Activated naive CD8-positive, alpha-beta T cell treated with anti-CD3 and anti-CD28 coated beads, Interleukin-2, amount 50 U/mL, for 24 hours (primary cell): ENCODE measurements around the gene SLC8A1.

Experiments used
- ATAC-seq: fragments of 150-1000 bp; cut with Tn5 transposase; one replicate; pipeline ENCODE4 v1.10.0; 2021
- DNase-seq: peaks from one replicate; pipeline ENCODE4 v3.0.0; 2021
- H3K27ac Mint-ChIP-seq: one replicate; pipeline ENCODE4 v1.8.0; 2021; ENCODE audit warnings: mild to moderate bottlenecking, mixed read lengths
- H3K27me3 Mint-ChIP-seq: one replicate; pipeline ENCODE4 v1.8.0; 2021; ENCODE audit warnings: mixed read lengths
- H3K36me3 Mint-ChIP-seq: one replicate; pipeline ENCODE4 v1.8.0; 2021; ENCODE audit warnings: low read depth, mixed read lengths
- H3K4me1 Mint-ChIP-seq: one replicate; pipeline ENCODE4 v1.8.0; 2021; ENCODE audit warnings: mixed read lengths
- H3K4me3 Mint-ChIP-seq: one replicate; pipeline ENCODE4 v1.8.0; 2021; ENCODE audit warnings: mild to moderate bottlenecking, moderate library complexity, mixed read lengths
- H3K9me3 Mint-ChIP-seq: one replicate; pipeline ENCODE4 v1.8.0; 2021; ENCODE audit warnings: mixed read lengths

SLC8A1 gene

DNA sequence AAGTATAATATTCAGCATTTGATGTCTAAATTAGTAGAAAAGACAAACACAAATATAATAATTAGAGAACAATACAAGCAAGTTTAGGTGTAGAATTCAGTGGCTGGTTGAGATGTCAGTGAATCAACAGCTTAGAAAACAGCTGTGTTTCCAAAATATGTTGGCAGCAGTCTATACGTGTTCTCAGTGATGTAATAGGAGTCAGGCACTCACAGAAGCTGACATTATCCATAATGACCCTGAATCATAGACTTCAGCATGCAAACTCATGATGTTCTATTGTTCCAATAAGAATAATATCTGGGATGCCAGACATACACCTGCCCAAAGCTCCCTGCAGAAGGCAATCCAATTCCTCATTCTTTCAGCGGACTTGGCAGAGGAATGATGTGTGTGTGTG is 164.7 kb downstream of the SLC8A1 start:
- Mint-ChIP-seq H3K36me3 (no peaks in the 10 kb centered on the region), H3K9me3 (no peaks in the 10 kb centered on the region), H3K4me3 (no peak overlapping the region), H3K27ac (no peak overlapping the region), H3K4me1 (peaks cover 4% of the 10 kb centered on the region), H3K27me3 (no peaks in the 10 kb centered on the region)
- DNase-seq, result no peak
- no peak for ATAC-seq

DNA sequence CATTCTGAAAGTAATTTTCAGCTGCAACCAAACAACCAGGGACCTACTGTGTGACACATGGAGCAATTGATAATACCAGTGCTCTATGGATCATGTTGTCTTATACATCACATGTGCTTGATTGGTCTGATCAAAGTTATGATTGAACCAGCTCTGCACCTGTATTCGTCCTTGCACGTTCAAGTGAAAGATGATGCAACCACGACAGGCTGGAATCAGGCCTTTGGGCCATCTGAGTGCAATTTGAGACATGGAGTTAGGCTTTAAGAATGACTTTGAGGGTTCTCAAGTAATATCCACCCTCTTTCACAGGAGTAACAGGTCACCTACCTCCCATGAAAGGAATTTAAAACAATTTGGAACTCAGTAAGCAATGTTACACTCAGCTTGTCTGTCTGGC is 165.2 kb downstream of the SLC8A1 start:
- H3K27me3 Mint-ChIP-seq, result no peaks in the 10 kb centered on the region
- H3K9me3 Mint-ChIP-seq, result no peaks in the 10 kb centered on the region
- DNase-seq (no peak), ATAC-seq (no peak)
- no peak overlapping the region for H3K27ac Mint-ChIP-seq
- no peaks in the 10 kb centered on the region for H3K36me3 Mint-ChIP-seq
- H3K4me3 Mint-ChIP-seq, result no peak overlapping the region
- peaks cover 4% of the 10 kb centered on the region for H3K4me1 Mint-ChIP-seq

DNA sequence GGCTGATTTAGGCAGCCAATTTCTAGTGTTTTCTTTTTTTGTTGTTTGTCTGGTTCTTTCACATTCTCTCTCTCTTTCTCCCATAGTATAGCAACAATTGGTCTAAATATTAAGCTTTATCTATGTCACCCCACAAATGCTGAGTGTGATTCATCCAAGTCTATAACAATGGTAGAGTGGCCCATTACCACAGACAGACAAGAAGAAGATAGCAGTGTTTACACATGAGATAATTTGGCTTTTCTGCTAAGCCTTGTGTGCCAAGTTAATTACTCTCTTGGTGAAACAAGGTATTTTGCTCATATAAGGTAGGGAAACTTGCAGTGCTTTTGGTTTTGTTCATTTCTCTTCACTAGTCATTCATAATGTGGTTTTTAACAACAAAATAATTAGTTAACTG is 166.5 kb downstream of the SLC8A1 start:
- no peak for DNase-seq
- ATAC-seq, result no peak
- no peak overlapping the region for H3K27ac Mint-ChIP-seq

DNA sequence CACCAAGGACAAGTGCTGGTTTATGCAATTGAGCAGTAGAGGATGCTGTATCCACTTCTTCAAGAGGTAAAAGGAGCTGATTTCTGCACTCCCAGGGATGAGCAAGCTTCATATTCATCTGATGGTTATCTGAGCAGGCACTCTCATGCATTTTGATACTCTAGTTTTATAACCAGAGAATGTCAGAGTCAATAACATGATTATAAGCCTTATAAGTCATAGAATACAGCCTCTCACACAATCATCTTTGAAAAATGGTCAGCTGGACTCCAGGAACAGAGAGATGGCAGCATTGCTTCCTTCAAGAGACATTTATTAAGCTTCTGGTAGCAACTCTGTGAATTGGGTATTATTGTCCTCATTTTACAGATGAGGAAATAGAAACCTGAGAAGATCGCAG is 167.1 kb downstream of the SLC8A1 start:
- DNase-seq (no peak), ATAC-seq (no peak)
- Mint-ChIP-seq H3K9me3 (no peaks in the 10 kb centered on the region), H3K4me3 (no peak overlapping the region), H3K27ac (no peak overlapping the region), H3K36me3 (no peaks in the 10 kb centered on the region), H3K27me3 (no peaks in the 10 kb centered on the region), H3K4me1 (peaks cover under 1% of the 10 kb centered on the region)

More for the DNA sequence above, 166.5 kb downstream of the SLC8A1 start:
- H3K9me3 Mint-ChIP-seq, result no peaks in the 10 kb centered on the region
- H3K4me1 Mint-ChIP-seq, result peaks cover 4% of the 10 kb centered on the region
- no peaks in the 10 kb centered on the region for H3K36me3 Mint-ChIP-seq
- no peaks in the 10 kb centered on the region for H3K27me3 Mint-ChIP-seq
- H3K4me3 Mint-ChIP-seq, result no peak overlapping the region

DNA sequence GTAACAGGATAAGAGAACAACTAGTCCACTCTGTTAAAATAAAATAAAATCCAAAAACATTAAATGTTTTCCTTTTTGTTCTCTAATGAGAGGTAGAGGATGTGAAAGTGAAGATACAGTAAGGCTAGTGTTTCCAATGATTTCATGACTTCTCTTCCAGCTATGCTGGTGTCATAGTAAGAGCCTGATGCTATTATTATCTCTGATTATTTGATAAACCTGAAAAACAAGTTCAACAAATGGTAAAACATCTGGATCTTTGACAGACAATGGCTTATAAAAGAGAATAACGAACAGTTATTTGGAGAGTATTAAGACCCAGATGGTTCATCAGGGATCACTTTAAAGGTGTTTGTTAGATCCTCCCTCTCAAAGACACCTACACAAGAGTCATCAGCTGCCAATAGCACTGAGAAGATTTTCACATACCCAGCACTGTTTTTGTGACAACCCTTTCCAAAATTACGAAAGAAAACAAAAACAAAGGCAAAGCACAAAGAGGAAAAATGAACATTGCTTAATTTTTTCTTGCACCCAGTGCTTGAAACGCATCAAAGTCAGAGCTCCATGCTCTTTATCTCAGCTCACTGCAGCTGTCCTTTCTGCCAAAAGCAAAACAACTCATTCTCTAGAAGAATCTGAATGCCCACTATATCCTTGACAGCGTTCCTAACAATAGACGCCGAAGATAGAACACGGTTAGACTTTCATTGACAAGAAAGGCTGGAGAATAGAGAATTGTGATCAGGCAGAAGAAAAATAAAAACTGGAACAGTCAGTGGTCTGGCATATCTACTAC is 168.6 kb downstream of the SLC8A1 start:
- Mint-ChIP-seq H3K4me3 (no peak overlapping the region), H3K4me1 (no peaks in the 10 kb centered on the region), H3K27me3 (no peaks in the 10 kb centered on the region), H3K27ac (no peak overlapping the region), H3K9me3 (no peaks in the 10 kb centered on the region), H3K36me3 (no peaks in the 10 kb centered on the region)
- no peak for DNase-seq
- ATAC-seq, result no peak

DNA sequence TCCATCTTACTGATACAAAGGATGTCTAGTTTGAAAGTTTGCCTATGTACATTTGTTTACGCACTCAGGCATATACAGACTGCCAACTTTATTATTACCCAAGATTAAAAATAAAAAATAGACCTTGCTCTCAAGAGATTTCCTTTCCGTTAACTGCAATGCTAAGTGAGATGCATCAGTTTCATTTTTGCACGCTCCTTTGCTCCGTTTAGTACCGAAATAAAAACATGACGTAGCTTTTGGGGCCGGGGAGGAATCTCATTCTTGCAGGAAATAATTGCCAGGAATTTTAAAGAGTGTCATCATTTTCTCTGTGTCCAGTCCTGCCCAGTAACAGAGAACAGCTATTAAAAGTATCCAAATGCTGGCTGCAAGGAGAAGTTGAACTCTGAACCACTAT is 169.5 kb downstream of the SLC8A1 start:
- Mint-ChIP-seq H3K27ac (no peak overlapping the region), H3K27me3 (no peaks in the 10 kb centered on the region), H3K9me3 (no peaks in the 10 kb centered on the region), H3K36me3 (no peaks in the 10 kb centered on the region), H3K4me1 (no peaks in the 10 kb centered on the region), H3K4me3 (no peak overlapping the region)
- DNase-seq (no peak), ATAC-seq (no peak)

DNA sequence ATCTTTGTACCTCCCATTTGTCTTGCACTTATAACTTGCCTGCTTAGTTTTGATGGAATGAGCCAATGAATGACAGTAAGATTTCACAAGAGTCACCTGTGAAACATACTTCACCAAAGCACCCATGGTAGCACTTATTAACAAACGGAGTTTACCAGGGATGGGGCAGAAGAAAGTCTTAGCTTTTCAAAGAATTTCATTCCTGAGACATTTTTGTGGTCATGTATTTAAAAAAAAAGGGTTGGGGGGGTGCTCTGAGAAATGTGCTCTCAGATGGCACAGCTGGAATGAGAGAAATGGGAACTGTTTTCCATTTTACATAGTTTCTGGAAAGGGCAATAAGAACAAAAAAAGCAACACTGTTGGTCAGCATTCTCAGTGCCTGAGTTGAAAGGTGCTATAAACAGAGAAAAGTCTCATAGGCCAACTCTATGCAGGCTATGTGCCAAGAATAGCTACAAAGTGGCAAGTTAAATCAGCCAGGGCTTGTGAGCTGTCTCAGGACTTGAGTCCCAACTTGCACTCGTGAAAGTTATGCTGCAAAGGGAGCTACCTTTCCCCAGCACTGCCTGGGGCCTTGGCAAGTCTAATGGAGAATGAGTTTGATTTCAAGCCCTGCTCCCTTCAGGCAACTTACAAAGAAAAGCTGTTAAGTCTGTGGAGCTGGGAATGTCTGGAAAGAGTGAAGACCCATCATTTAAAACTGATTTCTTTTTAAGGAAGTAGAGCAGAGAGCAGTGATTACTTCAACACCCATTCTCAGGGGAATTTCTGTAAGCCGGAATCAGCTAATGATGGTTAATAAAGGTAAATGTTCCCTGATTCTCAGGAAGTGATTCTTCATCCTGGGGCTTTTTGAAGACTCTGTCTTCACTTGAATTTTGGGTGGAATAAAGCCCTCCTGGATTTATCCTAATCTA is 170.6 kb downstream of the SLC8A1 start:
- DNase-seq (no peak), ATAC-seq (no peak)
- Mint-ChIP-seq H3K27ac (no peak overlapping the region), H3K36me3 (no peaks in the 10 kb centered on the region), H3K4me1 (no peaks in the 10 kb centered on the region), H3K27me3 (no peaks in the 10 kb centered on the region), H3K9me3 (no peaks in the 10 kb centered on the region), H3K4me3 (no peak overlapping the region)

DNA sequence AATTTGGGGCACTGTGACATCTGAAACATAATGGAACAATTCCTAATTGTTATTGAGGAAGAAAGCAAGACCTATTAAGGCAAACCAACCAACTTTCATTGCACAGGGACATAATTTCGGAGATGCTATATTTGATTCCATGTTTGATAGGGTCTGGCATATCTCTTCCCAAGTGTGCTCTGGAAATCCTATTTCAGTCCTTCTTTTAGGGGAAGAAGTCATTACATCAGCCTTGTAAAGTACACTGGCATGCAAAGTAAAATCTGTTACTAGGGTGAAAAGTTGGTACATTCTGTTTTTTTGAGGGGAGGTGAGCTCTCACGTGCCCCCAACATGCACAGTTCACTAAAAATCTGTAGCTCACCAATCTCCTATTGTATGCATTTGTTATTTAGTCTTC is 172.4 kb downstream of the SLC8A1 start:
- no peak overlapping the region for H3K4me3 Mint-ChIP-seq
- H3K9me3 Mint-ChIP-seq, result no peaks in the 10 kb centered on the region
- H3K4me1 Mint-ChIP-seq, result no peaks in the 10 kb centered on the region
- ATAC-seq (no peak), DNase-seq (no peak)
- no peaks in the 10 kb centered on the region for H3K36me3 Mint-ChIP-seq
- H3K27ac Mint-ChIP-seq, result no peak overlapping the region
- H3K27me3 Mint-ChIP-seq, result no peaks in the 10 kb centered on the region

DNA sequence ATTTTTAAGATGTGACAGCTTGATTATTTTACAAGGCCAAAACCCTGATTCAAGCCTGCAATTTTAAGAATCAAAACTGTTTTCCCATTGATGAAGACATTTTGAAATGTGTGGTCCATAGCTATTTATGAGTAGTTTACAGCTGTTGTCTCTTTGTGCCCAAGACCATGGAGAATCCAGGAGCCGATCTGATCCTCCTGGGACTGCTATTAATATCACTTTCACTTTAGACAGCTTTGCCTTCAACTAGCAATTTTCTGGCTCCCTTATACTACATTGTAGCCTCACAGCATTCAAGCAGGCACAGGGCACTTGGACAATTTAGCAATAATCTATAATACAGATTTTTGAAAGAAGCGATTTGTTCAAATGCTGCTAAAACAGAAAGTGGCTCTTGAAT is 172.9 kb downstream of the SLC8A1 start:
- no peaks in the 10 kb centered on the region for H3K4me1 Mint-ChIP-seq
- no peaks in the 10 kb centered on the region for H3K27me3 Mint-ChIP-seq
- no peaks in the 10 kb centered on the region for H3K36me3 Mint-ChIP-seq
- H3K4me3 Mint-ChIP-seq, result no peak overlapping the region
- ATAC-seq (no peak), DNase-seq (no peak)
- no peak overlapping the region for H3K27ac Mint-ChIP-seq
- no peaks in the 10 kb centered on the region for H3K9me3 Mint-ChIP-seq

DNA sequence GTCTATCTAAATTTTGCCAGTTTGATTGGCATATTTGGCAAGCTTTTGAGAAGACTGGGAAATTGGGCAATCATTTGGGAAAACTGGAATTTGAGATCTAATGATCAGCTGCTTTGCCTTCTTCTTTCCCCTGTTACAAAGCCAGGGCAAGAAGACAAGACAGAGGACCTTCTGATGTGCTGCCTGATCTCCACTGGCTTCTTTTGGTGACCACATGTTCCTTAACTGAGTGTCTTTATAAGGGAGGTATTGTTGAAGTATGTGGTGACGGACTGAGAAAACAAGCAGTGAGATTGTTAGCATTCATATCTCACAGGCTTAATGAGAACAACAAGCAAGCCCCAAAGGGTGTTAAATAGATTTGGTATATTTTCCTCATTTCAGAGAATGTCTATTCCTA is 175.8 kb downstream of the SLC8A1 start:
- no peaks in the 10 kb centered on the region for H3K27me3 Mint-ChIP-seq
- no peaks in the 10 kb centered on the region for H3K9me3 Mint-ChIP-seq

DNA sequence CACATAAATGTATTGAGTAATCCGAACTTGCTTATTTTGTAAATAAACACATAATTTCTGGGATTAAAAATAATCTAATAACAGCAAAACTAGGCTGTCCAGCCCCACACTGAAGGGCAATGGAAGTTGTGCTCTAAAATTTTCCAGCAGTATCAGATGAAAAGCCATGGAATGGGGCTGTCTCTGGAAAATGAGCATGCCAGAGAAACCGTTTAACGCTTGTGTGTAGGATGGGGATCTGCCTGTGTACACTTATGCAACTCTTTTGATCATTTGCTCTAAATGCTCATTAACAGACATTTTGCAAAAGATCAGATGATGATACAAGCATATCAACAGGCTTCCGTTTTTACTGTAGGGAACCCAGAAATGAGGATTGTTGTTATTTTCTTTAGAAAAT is 177.6 kb downstream of the SLC8A1 start:
- ATAC-seq, result no peak
- Mint-ChIP-seq H3K9me3 (no peaks in the 10 kb centered on the region), H3K4me3 (no peak overlapping the region), H3K36me3 (no peaks in the 10 kb centered on the region), H3K4me1 (no peaks in the 10 kb centered on the region), H3K27me3 (no peaks in the 10 kb centered on the region), H3K27ac (no peak overlapping the region)
- DNase-seq, result no peak

More for the DNA sequence above, 175.8 kb downstream of the SLC8A1 start:
- DNase-seq, result no peak
- no peaks in the 10 kb centered on the region for H3K4me1 Mint-ChIP-seq
- H3K36me3 Mint-ChIP-seq, result no peaks in the 10 kb centered on the region
- no peak overlapping the region for H3K4me3 Mint-ChIP-seq
- no peak for ATAC-seq
- H3K27ac Mint-ChIP-seq, result no peak overlapping the region

DNA sequence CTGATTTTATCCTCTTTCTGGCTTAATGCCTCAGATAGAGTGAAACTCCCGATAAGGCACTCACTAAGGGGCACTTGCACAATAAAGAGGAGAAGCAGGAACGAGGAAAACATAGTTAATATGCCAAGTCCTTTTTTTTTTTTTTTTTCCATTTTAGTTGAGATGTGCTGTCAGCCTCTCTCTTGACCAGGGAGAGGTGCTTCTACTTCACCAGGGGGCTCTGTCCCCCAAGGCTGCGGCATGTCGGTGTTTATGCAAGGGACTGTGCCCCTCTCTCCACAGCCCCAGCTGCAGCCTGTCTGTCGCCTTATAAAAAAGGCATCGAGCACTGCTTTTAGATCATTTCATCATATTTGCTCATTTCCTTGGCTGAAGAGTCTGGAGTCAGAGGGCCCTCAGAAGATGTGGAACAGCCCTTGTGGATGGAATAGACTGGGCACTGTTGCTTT is 178.1 kb downstream of the SLC8A1 start:
- DNase-seq, result no peak
- H3K4me1 Mint-ChIP-seq, result no peaks in the 10 kb centered on the region
- ATAC-seq, result no peak
- H3K9me3 Mint-ChIP-seq, result no peaks in the 10 kb centered on the region
- no peaks in the 10 kb centered on the region for H3K27me3 Mint-ChIP-seq
- H3K36me3 Mint-ChIP-seq, result no peaks in the 10 kb centered on the region
- H3K4me3 Mint-ChIP-seq, result no peak overlapping the region
- no peak overlapping the region for H3K27ac Mint-ChIP-seq

DNA sequence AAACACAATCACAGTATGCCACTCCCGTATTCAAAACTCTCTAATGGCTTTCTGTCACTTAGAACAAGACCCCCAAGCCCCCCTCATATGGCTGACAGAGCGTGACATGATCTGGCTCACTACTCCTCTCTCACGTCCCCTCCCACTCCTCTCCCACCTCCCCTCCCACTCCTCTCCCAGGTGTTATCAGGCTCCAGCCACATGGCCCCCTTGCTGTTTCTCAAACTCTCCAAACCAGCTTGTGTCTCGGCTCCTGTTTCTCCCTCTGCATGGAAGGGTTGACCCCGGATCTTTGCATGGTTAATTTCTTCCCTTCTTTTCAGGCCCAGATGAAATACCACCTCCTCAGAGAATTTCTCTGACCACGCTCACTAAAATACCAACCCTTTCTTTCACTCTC is 180.8 kb downstream of the SLC8A1 start:
- Mint-ChIP-seq H3K4me3 (no peak overlapping the region), H3K36me3 (no peaks in the 10 kb centered on the region), H3K4me1 (no peaks in the 10 kb centered on the region), H3K27me3 (no peaks in the 10 kb centered on the region), H3K9me3 (no peaks in the 10 kb centered on the region), H3K27ac (no peak overlapping the region)
- no peak for DNase-seq
- no peak for ATAC-seq

DNA sequence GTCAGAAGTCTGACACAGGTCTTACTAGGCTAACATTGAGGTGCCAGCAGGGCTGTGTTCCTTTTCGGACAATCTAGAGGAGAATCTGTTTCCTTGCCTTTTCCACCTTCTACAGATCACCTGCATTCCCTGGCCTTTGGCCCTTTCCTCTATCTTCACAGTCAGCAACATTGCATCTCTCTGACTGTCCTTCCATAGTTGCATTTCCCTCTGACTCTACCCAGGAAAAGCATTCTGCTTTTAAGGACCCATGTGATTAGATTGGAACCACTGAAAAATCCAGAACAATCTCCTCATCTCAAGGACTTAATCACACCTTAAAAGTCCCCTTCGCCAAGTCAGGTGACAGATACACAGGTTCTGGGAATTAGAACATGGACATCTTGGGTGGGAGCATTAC is 181.5 kb downstream of the SLC8A1 start:
- H3K9me3 Mint-ChIP-seq, result no peaks in the 10 kb centered on the region
- ATAC-seq, result no peak
- H3K27ac Mint-ChIP-seq, result no peak overlapping the region
- no peak overlapping the region for H3K4me3 Mint-ChIP-seq
- H3K27me3 Mint-ChIP-seq, result no peaks in the 10 kb centered on the region
- DNase-seq, result no peak
- H3K36me3 Mint-ChIP-seq, result no peaks in the 10 kb centered on the region
- H3K4me1 Mint-ChIP-seq, result no peaks in the 10 kb centered on the region

DNA sequence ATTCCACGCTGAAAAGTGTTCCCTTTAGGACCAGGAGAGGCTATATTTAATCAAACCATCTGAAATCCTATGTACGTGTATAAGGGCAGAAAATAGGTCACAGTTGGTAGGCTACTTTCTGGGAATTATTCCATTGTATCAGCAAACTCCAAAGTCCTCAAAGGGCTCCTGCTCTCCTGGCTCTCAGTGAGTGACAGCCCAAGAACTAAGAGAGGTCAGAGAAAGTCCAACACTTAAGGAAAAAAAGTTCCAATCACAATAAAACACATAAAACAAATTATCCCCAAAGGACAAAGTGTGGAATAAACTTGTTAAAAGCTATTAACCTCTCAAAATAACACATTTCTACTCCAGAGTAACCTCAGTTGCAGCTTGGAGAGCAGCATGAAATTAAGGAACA is 183.3 kb downstream of the SLC8A1 start:
- Mint-ChIP-seq H3K27ac (no peak overlapping the region), H3K36me3 (no peaks in the 10 kb centered on the region), H3K27me3 (no peaks in the 10 kb centered on the region), H3K4me1 (no peaks in the 10 kb centered on the region), H3K9me3 (no peaks in the 10 kb centered on the region), H3K4me3 (no peak overlapping the region)
- DNase-seq (no peak), ATAC-seq (no peak)
